HG03103 (cell line): ENCODE measurements around the gene THRB.

Experiments
- ATAC-seq: cut with Tn5 transposase; IDR thresholded peaks from one replicate; pipeline ENCODE4 v1.9.1; 2021; ENCODE audit warnings: low read depth; ENCODE audit not compliant: unreplicated experiment

THRB gene

GRCh38 chr3:24385012-24385615, 109.5 kb downstream of the THRB start:
- ATAC-seq: no peak

GRCh38 chr3:24382647-24383046, 112.0 kb downstream of the THRB start:
- no peak for ATAC-seq

GRCh38 chr3:24379936-24380335, 114.7 kb downstream of the THRB start:
- ATAC-seq: no peak

GRCh38 chr3:24378313-24378712, 116.3 kb downstream of the THRB start:
- ATAC-seq: no peak

GRCh38 chr3:24377218-24377993, 117.2 kb downstream of the THRB start:
- ATAC-seq: no peak

- ATAC-seq: no peak
These were observed 118.7 kb downstream of the THRB start for GRCh38 chr3:24375947-24376384.

- ATAC-seq: no peak
These were observed 119.8 kb downstream of the THRB start for GRCh38 chr3:24374801-24375200.

GRCh38 chr3:24373198-24373959, 121.3 kb downstream of the THRB start:
- ATAC-seq: no peak

- ATAC-seq: no peak
These were observed 122.0 kb downstream of the THRB start for GRCh38 chr3:24372559-24373197.

GRCh38 chr3:24370352-24371090, 124.1 kb downstream of the THRB start:
- no peak for ATAC-seq

GRCh38 chr3:24368605-24369004, 126.0 kb downstream of the THRB start:
- ATAC-seq: no peak

GRCh38 chr3:24367664-24368264, 126.9 kb downstream of the THRB start:
- no peak for ATAC-seq

GRCh38 chr3:24367216-24367615, 127.4 kb downstream of the THRB start:
- no peak for ATAC-seq

- ATAC-seq: no peak
These were observed 129.5 kb downstream of the THRB start for GRCh38 chr3:24365168-24365567.

GRCh38 chr3:24364359-24364758, 130.3 kb downstream of the THRB start:
- no peak for ATAC-seq

- ATAC-seq: no peak
These were observed 131.4 kb downstream of the THRB start for GRCh38 chr3:24363242-24363641.

GRCh38 chr3:24361623-24362022, 133.0 kb downstream of the THRB start:
- no peak for ATAC-seq

GRCh38 chr3:24360957-24361356, 133.7 kb downstream of the THRB start:
- no peak for ATAC-seq

GRCh38 chr3:24359645-24360462, 134.8 kb downstream of the THRB start:
- no peak for ATAC-seq
